Stimulated activated CD4-positive, alpha-beta T cell treated with anti-CD3 and anti-CD28 coated beads, Interleukin-4, amount 100 ng/mL, for 48 hours (primary cell): ENCODE data around the gene MCU.
"Not testable (repeated sequence)": the region's sequence is repeated elsewhere in the genome, so short reads cannot be mapped to it uniquely, and the experiment has no call there.

Experiments
- DNase-seq, 2 donors: peaks; one replicate each; pipeline ENCODE4 v3.0.0-alpha.2; 2020; ENCODE audit warnings: low read depth in 2 of 2

Gene MCU

GRCh38 chr10:72691863-72692743 is at the start of gene MCU:
MCU (plus strand) TSS chr10:72692143; CDS start chr10:72692152, 9 bp downstream.
- DNase-seq: peak; percentile 89 to 92

- no peak for DNase-seq
Measured at GRCh38 chr10:72642318-72642717, 49.6 kb upstream of the MCU start.

GRCh38 chr10:72645263-72645858 is 46.6 kb upstream of the MCU start:
- no peak for DNase-seq

GRCh38 chr10:72646971-72647370 is 45.0 kb upstream of the MCU start:
- not testable (repeated sequence) for DNase-seq

- no peak for DNase-seq
Measured at GRCh38 chr10:72648301-72648700, 43.6 kb upstream of the MCU start.

GRCh38 chr10:72649291-72649690 is 42.7 kb upstream of the MCU start:
- no peak for DNase-seq

- DNase-seq: no peak
Measured at GRCh38 chr10:72653383-72654096, 38.4 kb upstream of the MCU start.

- no peak for DNase-seq
Measured at GRCh38 chr10:72654720-72655119, 37.2 kb upstream of the MCU start.

GRCh38 chr10:72658696-72659400 is 33.1 kb upstream of the MCU start:
- no peak for DNase-seq

GRCh38 chr10:72659694-72660093 is 32.2 kb upstream of the MCU start:
- no peak for DNase-seq

- DNase-seq: no peak
Measured at GRCh38 chr10:72660220-72660619, 31.7 kb upstream of the MCU start.

GRCh38 chr10:72661431-72661830 is 30.5 kb upstream of the MCU start:
- no peak for DNase-seq

- DNase-seq: no peak
Measured at GRCh38 chr10:72663971-72664370, 28.0 kb upstream of the MCU start.

GRCh38 chr10:72665925-72666324 is 26.0 kb upstream of the MCU start:
- DNase-seq: no peak

GRCh38 chr10:72667207-72667864 is 24.6 kb upstream of the MCU start:
- DNase-seq: no peak

GRCh38 chr10:72673280-72673679 is 18.7 kb upstream of the MCU start:
- DNase-seq: no peak

- DNase-seq: not testable (repeated sequence)
Measured at GRCh38 chr10:72674174-72674573, 17.8 kb upstream of the MCU start.

- no peak for DNase-seq
Measured at GRCh38 chr10:72679838-72680241, 12.1 kb upstream of the MCU start.

- no peak for DNase-seq
Measured at GRCh38 chr10:72682638-72683037, 9.3 kb upstream of the MCU start.

GRCh38 chr10:72685264-72685921 is 6.5 kb upstream of the MCU start:
- DNase-seq: no peak

- DNase-seq: not testable (repeated sequence)
Measured at GRCh38 chr10:72686430-72686829, 5.5 kb upstream of the MCU start.
